IMR-90 (cell line): ENCODE data around the gene CAMKMT. TPM values are rescaled to one million over a fixed set of nuclear protein-coding genes. Genes with fewer than 3 reads are reported as not detected.

Source experiments
- ATAC-seq: fragments of 200-7000 bp; cut with Tn5 transposase; 2 replicates; pipeline ENCODE4 v1.9.1; 2020; ENCODE audit warnings: low read depth, mild to moderate bottlenecking, moderate library complexity
- BruUV-seq: library from RNA; stranded (reverse); fragments of 400-500 nt; replicated peaks from 2 replicates; lab custom pipeline; 2021; lab: Mats Ljungman, UMichigan
- CTCF ChIA-PET: fragments of 300-600 bp; formaldehyde crosslinking; extraction: SDS; loops from one replicate; lab custom pipeline; 2021; ENCODE audit warnings: antibody characterized with exemption; lab: Yijun Ruan, JAX
- POLR2A ChIA-PET: fragments of 300-600 bp; sonication (Branson Sonifier 250); formaldehyde crosslinking; loops from one replicate; lab custom pipeline; 2022; ENCODE audit warnings: antibody characterized with exemption; ENCODE audit not compliant: unreplicated experiment; lab: Charles Lee
- DNase-seq: peaks from one replicate; pipeline ENCODE4 v3.0.0; 2013
- H2AFZ ChIP-seq: replicated peaks from 2 replicates; pipeline ENCODE3; 2013; ENCODE audit warnings: low read length, mild to moderate bottlenecking; ENCODE audit not compliant: poor library complexity
- H2AK5ac ChIP-seq: 2 replicates; pipeline ENCODE4 v1.6.1; 2013; ENCODE audit warnings: low read depth, low read length, inconsistent platforms
- H2AK9ac ChIP-seq: replicated peaks from 2 replicates; pipeline ENCODE3; 2013; ENCODE audit warnings: mild to moderate bottlenecking, low read depth, low read length, moderate library complexity; ENCODE audit not compliant: poor library complexity
- H2BK120ac ChIP-seq: 2 replicates; pipeline ENCODE4 v1.6.1; 2013; ENCODE audit warnings: low read depth, low read length, inconsistent platforms
- H2BK15ac ChIP-seq: 3 replicates; pipeline ENCODE4 v1.6.1; 2013; ENCODE audit warnings: low read depth, low read length, inconsistent platforms
- H2BK20ac ChIP-seq: 2 replicates; pipeline ENCODE4 v1.6.1; 2013; ENCODE audit warnings: low read depth, mild to moderate bottlenecking, inconsistent platforms, low read length, moderate library complexity
- H2BK5ac ChIP-seq: 2 replicates; pipeline ENCODE4 v1.6.1; 2013; ENCODE audit warnings: mild to moderate bottlenecking, low read depth, low read length, inconsistent platforms; ENCODE audit not compliant: poor library complexity, severe bottlenecking
- H3K14ac ChIP-seq: replicated peaks from 2 replicates; pipeline ENCODE4 v1.6.1; 2013; ENCODE audit warnings: low read depth, low read length, inconsistent platforms
- H3K18ac ChIP-seq: 2 replicates; pipeline ENCODE4 v1.6.1; 2013; ENCODE audit warnings: low read depth, low read length, control low read depth
- H3K23ac ChIP-seq: 2 replicates; pipeline ENCODE4 v1.6.1; 2013; ENCODE audit warnings: low read depth, low read length, inconsistent platforms
- H3K27ac ChIP-seq: 2 replicates; pipeline ENCODE4 v1.5.1; 2013; ENCODE audit warnings: mild to moderate bottlenecking, control low read depth, low read length; ENCODE audit not compliant: insufficient read depth
- H3K27me3 ChIP-seq: 2 replicates; pipeline ENCODE4 v1.6.1; 2013; ENCODE audit warnings: low read length; ENCODE audit not compliant: control insufficient read depth, insufficient read depth
- H3K36me3 ChIP-seq: 2 replicates; pipeline ENCODE4 v1.6.1; 2013; ENCODE audit warnings: low read length, mixed read lengths; ENCODE audit not compliant: control insufficient read depth, insufficient read depth
- H3K4ac ChIP-seq: 2 replicates; pipeline ENCODE4 v1.6.1; 2013; ENCODE audit warnings: low read depth, low read length, inconsistent platforms
- H3K4me1 ChIP-seq: 2 replicates; pipeline ENCODE4 v1.6.1; 2013; ENCODE audit warnings: low read length, mixed read lengths; ENCODE audit not compliant: control insufficient read depth, insufficient read depth
- H3K4me2 ChIP-seq: 2 replicates; pipeline ENCODE4 v1.6.1; 2013; ENCODE audit warnings: low read depth, mild to moderate bottlenecking, control low read depth, low read length, moderate library complexity
- H3K4me3 ChIP-seq: 2 replicates; pipeline ENCODE4 v1.5.1; 2013; ENCODE audit warnings: low read depth, mild to moderate bottlenecking, control low read depth, low read length, moderate library complexity; ENCODE audit not compliant: insufficient read depth
- H3K56ac ChIP-seq: 2 replicates; pipeline ENCODE4 v1.6.1; 2013; ENCODE audit warnings: low read length, inconsistent platforms; ENCODE audit not compliant: insufficient read depth; ENCODE audit errors: extremely low read depth
- H3K79me1 ChIP-seq, 2 experiments: 2 replicates each; pipeline ENCODE4 v1.6.1; 2013; ENCODE audit warnings: low read length in 2 of 2, inconsistent platforms in 1 of 2, low read depth in 1 of 2
- H3K9ac ChIP-seq: 2 replicates; pipeline ENCODE4 v1.6.1; 2013; ENCODE audit warnings: low read depth, low read length, control low read depth
- H3K9me1 ChIP-seq: 2 replicates; pipeline ENCODE4 v1.6.1; 2013; ENCODE audit warnings: low read length, inconsistent platforms; ENCODE audit not compliant: insufficient read depth
- H3K9me3 ChIP-seq: 2 replicates; pipeline ENCODE4 v1.6.1; 2013; ENCODE audit warnings: low read length; ENCODE audit not compliant: control insufficient read depth, insufficient read depth
- H4K20me1 ChIP-seq: 2 replicates; pipeline ENCODE4 v1.6.1; 2013; ENCODE audit warnings: low read length, inconsistent platforms; ENCODE audit not compliant: insufficient read depth
- H4K5ac ChIP-seq: 2 replicates; pipeline ENCODE4 v1.6.1; 2013; ENCODE audit warnings: mild to moderate bottlenecking, low read depth, low read length, control low read depth
- H4K8ac ChIP-seq, 2 experiments: 2 replicates each; pipeline ENCODE4 v1.6.1; 2013; ENCODE audit warnings: low read depth in 2 of 2, low read length in 2 of 2, control low read depth in 1 of 2, inconsistent platforms in 1 of 2
- H4K91ac ChIP-seq: 2 replicates; pipeline ENCODE4 v1.6.1; 2013; ENCODE audit warnings: low read depth, low read length, inconsistent platforms; ENCODE audit not compliant: insufficient read depth
- BHLHE40 ChIP-seq: fragments of 150-350 bp; IDR thresholded peaks from 2 replicates; pipeline ENCODE4 v1.6.1; 2016; ENCODE audit warnings: mild to moderate bottlenecking, low read depth, low read length
- CEBPB ChIP-seq: IDR thresholded peaks from 2 replicates; pipeline ENCODE4 v1.6.1; 2012; ENCODE audit warnings: low read depth, low read length, improper control_type of control experiment
- ELK1 ChIP-seq: fragments of 150-350 bp; IDR thresholded peaks from 2 replicates; pipeline ENCODE4 v1.6.1; 2016; ENCODE audit warnings: low read depth, mild to moderate bottlenecking, low read length, moderate library complexity, borderline replicate concordance
- MAZ ChIP-seq: IDR thresholded peaks from 2 replicates; pipeline ENCODE4 v1.6.1; 2012; ENCODE audit warnings: low read depth, mild to moderate bottlenecking, low read length, improper control_type of control experiment, moderate library complexity, borderline replicate concordance
- NFE2L2 ChIP-seq: fragments of 150-350 bp; IDR thresholded peaks from 2 replicates; pipeline ENCODE4 v1.6.1; 2016; ENCODE audit warnings: low read depth, mild to moderate bottlenecking, low read length
- RAD21 ChIP-seq: IDR thresholded peaks from 2 replicates; pipeline ENCODE4 v1.6.1; 2012; ENCODE audit warnings: low read length, improper control_type of control experiment
- RCOR1 ChIP-seq: IDR thresholded peaks from 2 replicates; pipeline ENCODE4 v1.6.1; 2012; ENCODE audit warnings: mild to moderate bottlenecking, low read length, improper control_type of control experiment; ENCODE audit not compliant: insufficient replicate concordance
- SMC3 ChIP-seq: fragments of 150-350 bp; IDR thresholded peaks from 2 replicates; pipeline ENCODE4 v1.6.1; 2016; ENCODE audit warnings: low read depth, mild to moderate bottlenecking, antibody characterized with exemption, low read length, moderate library complexity
- WGBS, 2 experiments: methylation state at CpG; one replicate each; pipeline versions ENCODE4 v1.1.5 to v1.1.7; 2013; ENCODE audit warnings: missing lambda C conversion rate in 2 of 2; ENCODE audit not compliant: insufficient read length in 1 of 2; ENCODE audit errors: extremely low coverage in 2 of 2; 5-methylcytosine and 5-hydroxymethylcytosine counted together
- dilution Hi-C: fragments of 300-500 bp; cut with HindIII; formaldehyde crosslinking; loops from one replicate; pipeline ENCODE4 v1.14.3; 2018; ENCODE audit warnings: low sequenced_read_pairs; ENCODE audit not compliant: unreplicated experiment
- in situ Hi-C: fragments of 300-500 bp; cut with MboI; formaldehyde crosslinking; loops from 3 replicates; pipeline ENCODE4 v1.14.3; 2019; ENCODE audit warnings: low sequenced_read_pairs, inconsistent platforms, mixed read lengths
- intact Hi-C: fragments of 100-400 bp; cut with micrococcal nuclease; formaldehyde crosslinking; loops from 2 replicates; pipeline ENCODE4 v1.10.0; 2022
- polyA plus RNA-seq, 3 experiments: library from polyadenylated mRNA; depleted of rRNA; stranded (reverse); fragments of >200 nt; gene quantifications; 2 replicates each; pipeline ENCODE4 v1.2.3, GENCODE V29; 2012; ENCODE audit warnings: low replicate concordance in 1 of 3
- total RNA-seq: library from RNA; depleted of rRNA; stranded (reverse); fragments of >200 nt; gene quantifications from 2 replicates; pipeline ENCODE4 v1.2.3, GENCODE V29; 2012
- TF ChIP-seq, protein P1 (sequence below): conservative IDR thresholded peaks from 2 replicates; pipeline ENCODE4 v1.5.1; 2012; ENCODE audit warnings: mild to moderate bottlenecking, low read depth, low read length, improper control_type of control experiment

The CAMKMT gene
- total and polyA plus RNA-seq, 2 of the 4 experiments (the other 2 are of a cell fraction) = 4.4 to 6.8 TPM

DNA sequence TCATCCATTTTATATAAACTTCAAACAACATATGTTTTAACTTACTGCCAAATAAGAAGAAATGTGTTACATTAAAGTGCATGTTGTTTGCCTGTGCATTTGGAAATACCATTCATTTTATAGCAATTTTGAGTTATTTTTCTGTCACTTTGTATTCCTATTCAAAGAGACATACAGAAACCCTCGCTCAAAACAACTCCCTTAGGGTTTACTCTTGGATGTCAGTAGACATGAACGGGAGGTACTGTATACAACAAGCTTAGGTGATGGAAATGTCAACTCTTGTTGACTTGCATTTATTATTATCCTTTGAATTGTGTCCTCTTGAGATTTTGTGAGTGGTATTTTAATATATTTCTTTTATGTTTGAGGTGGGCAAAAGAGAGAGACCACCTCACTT is 132.3 kb downstream of the CAMKMT start:
- H3K14ac ChIP-seq = no peak overlapping the region
- no peak overlapping the region for H2BK5ac ChIP-seq
- H4K5ac ChIP-seq = no peak overlapping the region
- no peak overlapping the region for H4K91ac ChIP-seq
- in situ Hi-C loops (loop anchor here (25.0 kb wide), 1 partner anchor 468 kb away; no protein-coding TSS in a partner anchor), intact Hi-C loops (no loop called here), dilution Hi-C loops (no loop called here)
- no TSS peak for BruUV-seq
- H2AK5ac ChIP-seq = no peak overlapping the region
- H2AFZ ChIP-seq = no peak overlapping the region
- H3K4me1 ChIP-seq = no peaks in the 10 kb centered on the region
- H3K18ac ChIP-seq = no peak overlapping the region
- no peak overlapping the region for H3K4me2 ChIP-seq
- no peak for DNase-seq
- no peak overlapping the region for H2BK20ac ChIP-seq
- H3K4ac ChIP-seq = no peak overlapping the region
- H2AK9ac ChIP-seq = no peak overlapping the region
- H3K56ac ChIP-seq = no peak overlapping the region
- H2BK15ac ChIP-seq = no peak overlapping the region
- H3K9me1 ChIP-seq = no peaks in the 10 kb centered on the region
- H3K27me3 ChIP-seq = no peaks in the 10 kb centered on the region
- no peaks in the 10 kb centered on the region for H3K9me3 ChIP-seq
- ChIA-PET POLR2A (no interaction called here), CTCF (interaction anchor here (0.6 to 2.0 kb wide), 2 partner anchors 14 to 19 kb away, joined by 3 to 6 read pairs; no protein-coding TSS in a partner anchor)
- H3K79me1 ChIP-seq = no peaks in the 10 kb centered on the region
- no peak overlapping the region for H3K23ac ChIP-seq
- no peaks in the 10 kb centered on the region for H3K36me3 ChIP-seq
- H3K27ac ChIP-seq = no peak overlapping the region
- H3K9ac ChIP-seq = no peak overlapping the region
- H4K20me1 ChIP-seq = no peaks in the 10 kb centered on the region
- ATAC-seq = no peak
- no peak overlapping the region for H3K4me3 ChIP-seq
- no peak overlapping the region for H2BK120ac ChIP-seq
- TF ChIP-seq MAZ = no peak
- TF ChIP-seq, protein P1, sequence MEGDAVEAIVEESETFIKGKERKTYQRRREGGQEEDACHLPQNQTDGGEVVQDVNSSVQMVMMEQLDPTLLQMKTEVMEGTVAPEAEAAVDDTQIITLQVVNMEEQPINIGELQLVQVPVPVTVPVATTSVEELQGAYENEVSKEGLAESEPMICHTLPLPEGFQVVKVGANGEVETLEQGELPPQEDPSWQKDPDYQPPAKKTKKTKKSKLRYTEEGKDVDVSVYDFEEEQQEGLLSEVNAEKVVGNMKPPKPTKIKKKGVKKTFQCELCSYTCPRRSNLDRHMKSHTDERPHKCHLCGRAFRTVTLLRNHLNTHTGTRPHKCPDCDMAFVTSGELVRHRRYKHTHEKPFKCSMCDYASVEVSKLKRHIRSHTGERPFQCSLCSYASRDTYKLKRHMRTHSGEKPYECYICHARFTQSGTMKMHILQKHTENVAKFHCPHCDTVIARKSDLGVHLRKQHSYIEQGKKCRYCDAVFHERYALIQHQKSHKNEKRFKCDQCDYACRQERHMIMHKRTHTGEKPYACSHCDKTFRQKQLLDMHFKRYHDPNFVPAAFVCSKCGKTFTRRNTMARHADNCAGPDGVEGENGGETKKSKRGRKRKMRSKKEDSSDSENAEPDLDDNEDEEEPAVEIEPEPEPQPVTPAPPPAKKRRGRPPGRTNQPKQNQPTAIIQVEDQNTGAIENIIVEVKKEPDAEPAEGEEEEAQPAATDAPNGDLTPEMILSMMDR = no peak
- no peak for TF ChIP-seq RCOR1
- no peak for TF ChIP-seq NFE2L2
- no peak for TF ChIP-seq BHLHE40
- no peak for TF ChIP-seq SMC3
- no peak for TF ChIP-seq RAD21
- TF ChIP-seq CEBPB = no peak
- no peak for TF ChIP-seq ELK1
- no CpG with 5 or more reads among the region's 2 CpGs for WGBS, 2 experiments
- no peak overlapping the region for H4K8ac ChIP-seq
